ENCODE data around the gene HS3ST3A1. TPM values are rescaled to one million over a fixed set of nuclear protein-coding genes. Genes with fewer than 3 reads are reported as not detected.

HS3ST3A1 gene
- total RNA-seq, 1 experiment from 2014 or later, result 3.4 TPM

DNA sequence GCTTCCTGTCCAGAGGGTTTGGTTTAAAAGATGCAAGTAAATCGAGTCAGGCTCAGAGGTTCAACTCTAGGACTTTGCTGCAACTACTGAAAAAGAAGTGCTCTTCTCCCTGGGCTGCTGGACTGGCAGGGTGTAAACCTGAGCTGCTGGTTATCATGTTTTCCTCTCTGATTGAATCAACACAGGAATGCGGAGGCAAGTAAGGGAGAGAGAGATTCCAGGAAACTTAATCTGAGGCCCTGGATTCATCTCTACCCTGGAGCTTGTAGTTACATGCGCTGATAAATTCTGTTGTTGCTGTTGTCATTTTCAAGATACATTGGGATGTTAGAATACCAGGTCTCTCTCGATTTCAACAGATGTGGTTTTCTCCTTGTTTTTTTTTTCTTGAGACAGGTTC, 8.2 kb upstream of the HS3ST3A1 start:
- no peak for DNase-seq
- peaks cover 0 to 2% of the 10 kb centered on the region in 2 experiments; a peak in 1 of 4 replicates for H3K4me1 Mint-ChIP-seq
- Histone ChIP-seq H3K18ac (ENCODE audit: insufficient read length, low read depth, low read length) (no peak overlapping the region), H4K8ac (replicated peaks; ENCODE audit: insufficient read length, low read depth, low read length) (no peak overlapping the region), H3K23me2 (ENCODE audit: insufficient read length, low read depth, low read length, poor library complexity, severe bottlenecking) (no peaks in the 10 kb centered on the region), H3T11ph (ENCODE audit: low read length) (no peak overlapping the region), H2BK120ac (ENCODE audit: low read depth, low read length, poor library complexity, severe bottlenecking) (no peak overlapping the region), H2BK20ac (ENCODE audit: low read depth, low read length, poor library complexity, severe bottlenecking) (no peak overlapping the region), H3K9me3 (ENCODE audit: control insufficient read depth, low read depth, low read length) (no peaks in the 10 kb centered on the region), H3K4me2 (ENCODE audit: insufficient read depth, insufficient read length, low read length) (no peak overlapping the region), H4K20me1 (ENCODE audit: control insufficient read depth, insufficient read depth, insufficient read length) (no peaks in the 10 kb centered on the region), H2BK12ac (ENCODE audit: insufficient read length, low read depth, low read length) (no peak overlapping the region), H2BK15ac (ENCODE audit: low read depth, low read length) (no peak overlapping the region), H4K91ac (ENCODE audit: insufficient read length, low read depth, low read length) (no peak overlapping the region), H3K79me1 (ENCODE audit: insufficient read depth, low read depth, low read length, poor library complexity, severe bottlenecking) (no peaks in the 10 kb centered on the region), H3K79me2 (ENCODE audit: insufficient read depth, low read length) (no peaks in the 10 kb centered on the region), H2AK5ac (ENCODE audit: insufficient read length, low read length) (no peak overlapping the region), H3K23ac (ENCODE audit: insufficient read length, low read depth, low read length) (no peak overlapping the region), H2BK5ac (ENCODE audit: insufficient read length, low read length) (no peak overlapping the region), H3K27me3 (ENCODE audit: insufficient read depth, low read length) (no peaks in the 10 kb centered on the region), H3K4me1 (ENCODE audit: insufficient read depth, low read length) (no peaks in the 10 kb centered on the region), H3K27ac (ENCODE audit: insufficient read length, low read depth, low read length) (no peak overlapping the region), H3K14ac (ENCODE audit: insufficient read depth, low read length) (no peak overlapping the region), H2AFZ (ENCODE audit: low read length) (no peak overlapping the region), H3K9ac (ENCODE audit: extremely low read depth, insufficient read length, low read length) (no peak overlapping the region), H3K56ac (ENCODE audit: insufficient read length, low read depth, low read length) (no peak overlapping the region), H3K4ac (ENCODE audit: low read depth, low read length) (no peak overlapping the region), H4K5ac (ENCODE audit: insufficient read length, low read depth, low read length) (no peak overlapping the region)
- TF ChIP-seq, protein P1, sequence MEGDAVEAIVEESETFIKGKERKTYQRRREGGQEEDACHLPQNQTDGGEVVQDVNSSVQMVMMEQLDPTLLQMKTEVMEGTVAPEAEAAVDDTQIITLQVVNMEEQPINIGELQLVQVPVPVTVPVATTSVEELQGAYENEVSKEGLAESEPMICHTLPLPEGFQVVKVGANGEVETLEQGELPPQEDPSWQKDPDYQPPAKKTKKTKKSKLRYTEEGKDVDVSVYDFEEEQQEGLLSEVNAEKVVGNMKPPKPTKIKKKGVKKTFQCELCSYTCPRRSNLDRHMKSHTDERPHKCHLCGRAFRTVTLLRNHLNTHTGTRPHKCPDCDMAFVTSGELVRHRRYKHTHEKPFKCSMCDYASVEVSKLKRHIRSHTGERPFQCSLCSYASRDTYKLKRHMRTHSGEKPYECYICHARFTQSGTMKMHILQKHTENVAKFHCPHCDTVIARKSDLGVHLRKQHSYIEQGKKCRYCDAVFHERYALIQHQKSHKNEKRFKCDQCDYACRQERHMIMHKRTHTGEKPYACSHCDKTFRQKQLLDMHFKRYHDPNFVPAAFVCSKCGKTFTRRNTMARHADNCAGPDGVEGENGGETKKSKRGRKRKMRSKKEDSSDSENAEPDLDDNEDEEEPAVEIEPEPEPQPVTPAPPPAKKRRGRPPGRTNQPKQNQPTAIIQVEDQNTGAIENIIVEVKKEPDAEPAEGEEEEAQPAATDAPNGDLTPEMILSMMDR (conservative IDR thresholded peaks at IDR 0.05), result no peak
- H3K9me3 Mint-ChIP-seq, result peaks cover 7 to 8% of the 10 kb centered on the region in 2 experiments; a peak in 4 of 5 replicates
- no CpG with 5 or more reads among the region's 4 CpGs for WGBS (ENCODE audit: extremely low coverage, insufficient read length, low lambda C conversion rate)
- H3K27me3 Mint-ChIP-seq (ENCODE audit: low read depth), result peaks cover 6% of the 10 kb centered on the region
- H3K36me3 Mint-ChIP-seq (ENCODE audit: insufficient read depth in 1 of 3, low read depth in 3 of 3), result peaks cover 0 to 16% (median 3%) of the 10 kb centered on the region in 3 experiments; a peak in 2 of 7 replicates
- H3K4me3 Mint-ChIP-seq, result no peak overlapping the region
- no peak overlapping the region for H3K27ac Mint-ChIP-seq
